ENCODE data around the gene P3H1. TPM values are rescaled to one million over a fixed set of nuclear protein-coding genes. Genes with fewer than 3 reads are reported as not detected.

Gene P3H1
- total RNA-seq, 1 experiment from 2014 or later: 27.9 TPM

DNA sequence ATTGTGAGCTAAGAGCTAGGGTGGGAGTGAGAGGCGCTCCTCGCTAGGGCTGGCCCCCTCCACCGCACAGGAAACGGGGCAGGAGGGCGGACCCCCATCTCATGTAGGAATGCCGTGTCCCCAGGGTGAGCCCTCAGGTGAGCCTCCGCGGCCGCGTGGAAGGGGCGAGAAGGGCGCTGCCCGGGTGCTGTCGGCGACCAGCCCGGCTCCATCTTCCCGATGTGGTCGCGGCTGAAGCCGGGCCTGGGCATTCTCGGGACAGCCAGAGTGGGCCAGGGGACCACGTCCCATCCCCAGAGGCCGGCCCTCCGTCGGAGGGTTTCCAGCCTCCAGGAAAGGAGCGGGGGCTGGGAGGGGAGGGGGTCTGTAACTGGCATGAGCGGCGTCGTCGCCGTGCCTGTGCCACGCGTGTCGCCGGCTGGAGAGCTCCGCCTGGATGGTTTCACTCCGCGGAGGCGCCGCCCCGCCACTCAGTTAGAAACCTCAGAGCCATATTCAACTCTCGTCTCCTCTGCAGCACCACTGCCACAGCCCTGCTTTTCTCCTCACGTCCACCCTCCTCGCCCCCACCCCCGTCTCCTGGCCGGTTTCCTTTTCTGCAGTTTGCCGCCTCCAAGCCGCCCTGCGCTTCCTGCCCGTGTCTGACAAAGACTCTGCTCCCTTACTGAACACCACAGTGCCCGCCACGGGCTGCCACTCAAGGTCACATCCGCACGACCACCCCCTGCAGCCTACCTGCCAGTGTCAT is 18.3 kb upstream of the P3H1 start, which contains the start of gene TMEM269:
Gene TMEM269 (plus strand): TSS at position 46 of the 748 bp plus-strand sequence. CDS start 4,903 bp downstream, outside the sequence.
- H3K4me1 Mint-ChIP-seq (ENCODE audit: low read depth, unreplicated experiment): no peaks in the 10 kb centered on the region
- peak within 1 kb of the TSS; percentile 54 for H3K27ac Mint-ChIP-seq (ENCODE audit: unreplicated experiment)
- no peaks in the 10 kb centered on the region for H3K9me3 Mint-ChIP-seq (ENCODE audit: low read depth, unreplicated experiment)
- DNase-seq: no peak
- no peak within 1 kb of the TSS for H3K4me3 Mint-ChIP-seq (ENCODE audit: low read depth, unreplicated experiment)
- H3K36me3 Mint-ChIP-seq (ENCODE audit: insufficient read depth, unreplicated experiment): peaks cover 14% of the 10 kb centered on the region
- BruUV-seq (replicated peaks): no TSS peak
- no peaks in the 10 kb centered on the region for H3K27me3 Mint-ChIP-seq (ENCODE audit: unreplicated experiment)
- intact Hi-C loops (cut with micrococcal nuclease; ENCODE audit: unreplicated experiment): no loop called here
- TF ChIP-seq CTCF (IDR thresholded peaks at IDR 0.05; ENCODE audit: unreplicated experiment): no peak
- CTCF ChIA-PET: no interaction called here

DNA sequence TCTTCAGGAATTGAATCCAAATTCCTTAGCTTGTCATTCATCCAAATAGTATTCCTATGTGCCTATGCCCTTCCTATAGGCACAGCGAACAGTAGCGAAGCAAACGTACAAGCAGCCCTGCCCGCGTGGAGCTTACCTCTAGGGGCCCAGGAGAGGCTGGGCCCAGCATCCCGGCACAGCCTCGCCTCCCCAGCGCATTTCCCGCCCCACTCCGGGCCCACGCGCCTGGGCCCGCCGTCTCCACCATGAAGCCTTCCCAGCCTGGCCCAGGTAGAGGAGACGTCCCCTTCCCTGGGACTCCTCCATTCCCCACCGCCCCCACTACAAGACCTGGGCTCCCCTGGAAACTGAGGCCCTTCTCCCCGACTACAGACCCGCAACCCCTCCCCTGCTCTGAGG is 17.7 kb upstream of the P3H1 start:
- no peak overlapping the region for H3K4me3 Mint-ChIP-seq (ENCODE audit: low read depth, unreplicated experiment)
- no peak overlapping the region for H3K27ac Mint-ChIP-seq (ENCODE audit: unreplicated experiment)
- intact Hi-C loops (cut with micrococcal nuclease; ENCODE audit: unreplicated experiment): no loop called here
- no peaks in the 10 kb centered on the region for H3K27me3 Mint-ChIP-seq (ENCODE audit: unreplicated experiment)
- H3K4me1 Mint-ChIP-seq (ENCODE audit: low read depth, unreplicated experiment): no peaks in the 10 kb centered on the region
- peaks cover 14% of the 10 kb centered on the region for H3K36me3 Mint-ChIP-seq (ENCODE audit: insufficient read depth, unreplicated experiment)
- BruUV-seq (replicated peaks): no TSS peak
- DNase-seq: no peak
- no peak for TF ChIP-seq CTCF (IDR thresholded peaks at IDR 0.05; ENCODE audit: unreplicated experiment)
- CTCF ChIA-PET: interaction anchor here (0.5 kb wide), 1 partner anchor 19 kb away, joined by 7 read pairs; no protein-coding TSS in a partner anchor
- no peaks in the 10 kb centered on the region for H3K9me3 Mint-ChIP-seq (ENCODE audit: low read depth, unreplicated experiment)

GRCh38 chr1:42783092-42783491 is 16.3 kb upstream of the P3H1 start:
- no TSS peak for BruUV-seq (replicated peaks)
- no peak for DNase-seq
- H3K27ac Mint-ChIP-seq (ENCODE audit: unreplicated experiment): no peak overlapping the region

DNA sequence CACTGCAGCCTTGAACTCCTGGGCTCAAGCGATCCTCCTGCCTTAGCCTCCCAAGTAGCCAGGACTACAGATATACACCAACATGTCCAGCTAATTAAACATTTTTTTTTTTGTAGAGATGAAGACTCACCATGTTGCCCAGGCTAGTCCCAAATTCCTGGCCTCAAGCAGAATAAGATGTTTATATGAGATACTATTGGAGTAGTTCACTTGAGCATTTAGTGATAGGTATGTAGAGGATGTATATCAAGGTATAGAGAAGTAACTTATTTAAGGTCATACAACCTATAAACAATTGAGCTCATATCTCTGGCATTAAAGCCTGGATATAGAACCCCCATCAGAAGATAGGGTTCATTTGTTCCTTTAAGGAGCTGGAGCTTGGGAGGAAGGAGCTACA is 13.3 kb upstream of the P3H1 start:
- no peak for DNase-seq
- H3K36me3 Mint-ChIP-seq (ENCODE audit: insufficient read depth, unreplicated experiment): peaks cover 22% of the 10 kb centered on the region
- no peaks in the 10 kb centered on the region for H3K4me1 Mint-ChIP-seq (ENCODE audit: low read depth, unreplicated experiment)
- intact Hi-C loops (cut with micrococcal nuclease; ENCODE audit: unreplicated experiment): no loop called here
- H3K27me3 Mint-ChIP-seq (ENCODE audit: unreplicated experiment): no peaks in the 10 kb centered on the region
- H3K9me3 Mint-ChIP-seq (ENCODE audit: low read depth, unreplicated experiment): no peaks in the 10 kb centered on the region
- no TSS peak for BruUV-seq (replicated peaks)
- CTCF ChIA-PET: interaction anchor here (0.8 kb wide), 1 partner anchor 12 kb away, joined by 4 read pairs; no protein-coding TSS in a partner anchor
- H3K27ac Mint-ChIP-seq (ENCODE audit: unreplicated experiment): no peak overlapping the region
- no peak overlapping the region for H3K4me3 Mint-ChIP-seq (ENCODE audit: low read depth, unreplicated experiment)
- no peak for TF ChIP-seq CTCF (IDR thresholded peaks at IDR 0.05; ENCODE audit: unreplicated experiment)

More at GRCh38 chr1:42783092-42783491, 16.3 kb upstream of the P3H1 start:
- intact Hi-C loops (cut with micrococcal nuclease; ENCODE audit: unreplicated experiment): no loop called here
- Mint-ChIP-seq H3K36me3 (ENCODE audit: insufficient read depth, unreplicated experiment) (peaks cover 14% of the 10 kb centered on the region), H3K27me3 (ENCODE audit: unreplicated experiment) (no peaks in the 10 kb centered on the region), H3K9me3 (ENCODE audit: low read depth, unreplicated experiment) (no peaks in the 10 kb centered on the region), H3K4me1 (ENCODE audit: low read depth, unreplicated experiment) (no peaks in the 10 kb centered on the region), H3K4me3 (ENCODE audit: low read depth, unreplicated experiment) (no peak overlapping the region)
- CTCF ChIA-PET: interaction anchor here (1.1 kb wide), 1 partner anchor 47 kb away, joined by 3 read pairs; no protein-coding TSS in a partner anchor
- TF ChIP-seq CTCF (IDR thresholded peaks at IDR 0.05; ENCODE audit: unreplicated experiment): no peak

Measured in Calu3 (cell line).